HEK293 (cell line): ENCODE results near the gene MRGPRG.

Source experiments
- SP7 ChIP-seq: fragments of 450-650 bp; formaldehyde crosslinking; IDR thresholded peaks from 2 replicates; pipeline ENCODE4 v1.5.1; 2016; ENCODE audit warnings: missing biosample characterization, missing genetic modification characterization
- ZNF654 ChIP-seq: fragments of 450-650 bp; formaldehyde crosslinking; IDR thresholded peaks from 2 replicates; pipeline ENCODE4 v1.5.1; 2016; ENCODE audit warnings: low read depth, missing biosample characterization, missing genetic modification characterization
- ZNF660 ChIP-seq: fragments of 450-650 bp; IDR thresholded peaks from 2 replicates; pipeline ENCODE4 v1.5.1; 2018; ENCODE audit warnings: missing biosample characterization, mild to moderate bottlenecking, missing genetic modification characterization
- TF ChIP-seq, protein P1 (sequence below): fragments of 450-650 bp; formaldehyde crosslinking; IDR thresholded peaks from 2 replicates; pipeline ENCODE4 v1.5.1; 2016; ENCODE audit warnings: missing biosample characterization, missing genetic modification characterization

DNA sequence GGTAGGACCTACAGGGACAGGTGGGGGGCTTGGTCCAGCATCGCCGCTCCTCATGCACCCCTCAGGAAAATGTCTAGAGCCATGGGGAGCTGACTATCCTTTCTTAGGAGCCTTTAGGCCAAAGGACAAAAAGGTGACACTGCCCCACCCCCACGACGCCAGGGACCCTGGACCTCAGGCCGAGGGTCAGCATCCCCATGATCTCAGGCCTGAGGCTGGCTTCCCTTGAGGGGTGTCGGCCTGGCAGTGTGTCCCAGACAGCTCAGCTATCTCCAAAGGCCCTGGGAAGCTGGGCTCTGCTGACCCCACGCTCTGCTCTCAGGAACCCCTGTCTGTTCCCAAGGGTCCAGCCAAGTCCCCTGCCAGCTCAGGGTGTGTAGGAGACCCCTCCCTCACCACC, 16.3 kb downstream of the MRGPRG start:
- TF ChIP-seq ZNF654 (tag by site-specific recombination) (no peak), SP7 (tag by site-specific recombination) (no peak), ZNF660 (tag by site-specific recombination) (no peak)
- TF ChIP-seq, protein P1, sequence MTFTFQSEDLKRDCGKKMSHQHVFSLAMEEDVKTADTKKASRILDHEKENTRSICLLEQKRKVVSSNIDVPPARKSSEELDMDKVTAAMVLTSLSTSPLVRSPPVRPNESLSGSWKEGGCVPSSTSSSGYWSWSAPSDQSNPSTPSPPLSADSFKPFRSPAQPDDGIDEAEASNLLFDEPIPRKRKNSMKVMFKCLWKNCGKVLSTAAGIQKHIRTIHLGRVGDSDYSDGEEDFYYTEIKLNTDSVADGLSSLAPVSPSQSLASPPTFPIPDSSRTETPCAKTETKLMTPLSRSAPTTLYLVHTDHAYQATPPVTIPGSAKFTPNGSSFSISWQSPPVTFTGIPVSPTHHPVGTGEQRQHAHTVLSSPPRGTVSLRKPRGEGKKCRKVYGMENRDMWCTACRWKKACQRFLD (tag by site-specific recombination): no peak
